Endothelial cell of umbilical vein (primary cell): Measurements from ENCODE around the gene WNT8B. TPM values are rescaled to one million over a fixed set of nuclear protein-coding genes. Genes with fewer than 3 reads are reported as not detected.

Experiments
- BruUV-seq: library from RNA; stranded (reverse); fragments of 400-500 nt; replicated peaks from 2 replicates; lab custom pipeline; 2021; lab: Mats Ljungman, UMichigan
- CTCF ChIA-PET: fragments of 300-600, 350-600 bp; sonication (Branson Sonifier 250); formaldehyde crosslinking; loops from one replicate; lab custom pipeline; 2021; ENCODE audit warnings: antibody characterized with exemption, inconsistent platforms; lab: Charles Lee
- POLR2A ChIA-PET: fragments of 300-600, 350-600 bp; sonication (Branson Sonifier 250); formaldehyde crosslinking; loops from one replicate; lab custom pipeline; 2021; ENCODE audit warnings: antibody characterized with exemption, inconsistent platforms; lab: Charles Lee
- DNase-seq: peaks from one replicate; pipeline ENCODE4 v3.0.0-alpha.2; 2011; ENCODE audit warnings: low read depth, low spot score
- FAIRE-seq: peaks from 2 replicates; lab custom pipeline; 2011; peaks lifted over from hg19 to GRCh38; lab: Jason Lieb, UNC
- H2AFZ ChIP-seq: 2 replicates; pipeline ENCODE4 v1.6.0; 2012; ENCODE audit warnings: low read depth, low read length, control low read depth, inconsistent platforms
- H3K27ac ChIP-seq: 2 replicates; pipeline ENCODE4 v1.5.1; 2011; ENCODE audit warnings: low read depth, mild to moderate bottlenecking, control low read depth, low read length, moderate library complexity; ENCODE audit not compliant: insufficient read depth
- H3K27me3 ChIP-seq, 2 experiments: 2 replicates each; pipeline versions ENCODE4 v1.6.0 to v1.6.1; 2011; ENCODE audit warnings: low read length in 2 of 2, mixed read lengths in 1 of 2; ENCODE audit not compliant: control insufficient read depth in 2 of 2, insufficient read depth in 2 of 2
- H3K36me3 ChIP-seq, 2 experiments: 2 replicates in 1 of 2; 3 replicates in 1 of 2; pipeline ENCODE4 v1.5.1; 2011; ENCODE audit warnings: low read length in 2 of 2, mild to moderate bottlenecking in 1 of 2, moderate library complexity in 1 of 2; ENCODE audit not compliant: control insufficient read depth in 2 of 2, insufficient read depth in 2 of 2; ENCODE audit errors: extremely low read depth in 1 of 2
- H3K4me1 ChIP-seq: 3 replicates; pipeline ENCODE4 v1.5.1; 2011; ENCODE audit warnings: mild to moderate bottlenecking, low read length; ENCODE audit not compliant: control insufficient read depth, insufficient read depth; ENCODE audit errors: extremely low read depth
- H3K4me2 ChIP-seq: 2 replicates; pipeline ENCODE4 v1.6.1; 2011; ENCODE audit warnings: low read length, control low read depth, mixed read lengths; ENCODE audit not compliant: insufficient read depth
- H3K4me3 ChIP-seq, 3 experiments: fragments of 200-600 bp in 1 of 3; sonication (generic), shearing (Covaris generic) in 1 of 3; replicated peaks in 1 of 3; 2 replicates each; pipeline ENCODE4 v1.5.1; 2011 to 2016; ENCODE audit warnings: control low read depth in 3 of 3, low read length in 3 of 3, mild to moderate bottlenecking in 2 of 3, inconsistent platforms in 1 of 3, low read depth in 1 of 3, moderate library complexity in 1 of 3; ENCODE audit not compliant: insufficient read depth in 1 of 3
- H3K79me2 ChIP-seq: 2 replicates; pipeline ENCODE4 v1.6.0; 2012; ENCODE audit warnings: low read length, inconsistent platforms; ENCODE audit not compliant: control insufficient read depth, insufficient read depth
- H3K9ac ChIP-seq: replicated peaks from 2 replicates; pipeline ENCODE3; 2011; ENCODE audit warnings: low read length, control low read depth; ENCODE audit not compliant: insufficient read depth; ENCODE audit errors: extremely low read depth
- H3K9me1 ChIP-seq: replicated peaks from 3 replicates; pipeline ENCODE4 v1.6.0; 2011; ENCODE audit warnings: mild to moderate bottlenecking, low read length; ENCODE audit not compliant: control insufficient read depth, insufficient read depth; ENCODE audit errors: extremely low read depth
- H3K9me3 ChIP-seq: replicated peaks from 2 replicates; pipeline ENCODE4 v1.5.1; 2012; ENCODE audit warnings: low read length, inconsistent platforms; ENCODE audit not compliant: control insufficient read depth, insufficient read depth
- H4K20me1 ChIP-seq: replicated peaks from 2 replicates; pipeline ENCODE3; 2011; ENCODE audit warnings: mild to moderate bottlenecking, low read length; ENCODE audit not compliant: control insufficient read depth, insufficient read depth; ENCODE audit errors: extremely low read depth
- EZH2 ChIP-seq: IDR thresholded peaks from 2 replicates; pipeline ENCODE4 v1.6.1; 2012; ENCODE audit warnings: borderline replicate concordance, low read depth, mild to moderate bottlenecking, moderate library complexity, low read length, inconsistent platforms; ENCODE audit not compliant: severe bottlenecking
- FOS ChIP-seq: IDR thresholded peaks from 2 replicates; pipeline ENCODE4 v1.6.1; 2011; ENCODE audit warnings: mild to moderate bottlenecking, low read length, moderate library complexity, borderline replicate concordance; ENCODE audit not compliant: insufficient read depth
- GATA2 ChIP-seq: IDR thresholded peaks from 2 replicates; pipeline ENCODE4 v1.7.0; 2011; ENCODE audit warnings: low read depth, mild to moderate bottlenecking, moderate library complexity, mixed read lengths, low read length; ENCODE audit not compliant: insufficient read length, insufficient read depth
- JUN ChIP-seq: IDR thresholded peaks from 2 replicates; pipeline ENCODE4 v1.6.1; 2011; ENCODE audit warnings: borderline replicate concordance, low read depth; ENCODE audit not compliant: insufficient read length, insufficient read depth
- MYC ChIP-seq: IDR thresholded peaks from one replicate; pipeline ENCODE4 v1.6.1; 2011; ENCODE audit warnings: mild to moderate bottlenecking, low read depth, low read length
- POLR2A ChIP-seq: IDR thresholded peaks from 2 replicates; pipeline ENCODE4 v1.6.1; 2012; ENCODE audit warnings: low read depth, mild to moderate bottlenecking, control low read depth, low read length
- POLR2AphosphoS5 ChIP-seq: IDR thresholded peaks from 2 replicates; pipeline ENCODE4 v1.6.1; 2012; ENCODE audit warnings: low read depth, mild to moderate bottlenecking, control low read depth, low read length, moderate library complexity; ENCODE audit not compliant: insufficient read depth
- dilution Hi-C: fragments of 300-500 bp; cut with MboI; formaldehyde crosslinking; loops from one replicate; pipeline ENCODE4 v1.15.0; 2019; ENCODE audit warnings: low sequenced_read_pairs; ENCODE audit not compliant: extremely low pct_ligation_motif_present
- intact Hi-C: fragments of 100-400 bp; cut with micrococcal nuclease; formaldehyde crosslinking; loops from one replicate; pipeline ENCODE4 v1.10.0; 2022
- polyA plus RNA-seq, 4 experiments: library from polyadenylated mRNA; depleted of rRNA in 3 of 4; stranded (reverse) in 3 of 4; unstranded in 1 of 4; fragments of >200 nt; gene quantifications; 2 replicates each; pipeline versions ENCODE4 v1.2.1 to v1.2.3, GENCODE V29; 2011 to 2012; ENCODE audit warnings: missing spikeins in 1 of 4
- total RNA-seq: library from RNA; stranded (reverse); gene quantifications from 2 replicates; pipeline ENCODE4 v1.2.3, GENCODE V29; 2021
- TF ChIP-seq, protein P1 (sequence below): IDR thresholded peaks from 2 replicates; pipeline ENCODE4 v1.6.1; 2011; ENCODE audit not compliant: insufficient read depth, insufficient read length
- TF ChIP-seq, protein P2 (sequence below), 2 donors: IDR thresholded peaks; 1 replicate in 1 of 2; 2 replicates in 1 of 2; pipeline ENCODE4 v1.5.1; 2011; ENCODE audit warnings: low read length in 2 of 2, mild to moderate bottlenecking in 2 of 2, moderate library complexity in 2 of 2, control low read depth in 1 of 2, inconsistent platforms in 1 of 2, low read depth in 1 of 2; ENCODE audit not compliant: insufficient read depth in 1 of 2; ENCODE audit errors: extremely low read depth in 1 of 2

Gene WNT8B
- total and polyA plus RNA-seq, 2 donors (not counting 3 experiments of a cell fraction or from before 2014, with no cell fraction given) = not detected

DNA sequence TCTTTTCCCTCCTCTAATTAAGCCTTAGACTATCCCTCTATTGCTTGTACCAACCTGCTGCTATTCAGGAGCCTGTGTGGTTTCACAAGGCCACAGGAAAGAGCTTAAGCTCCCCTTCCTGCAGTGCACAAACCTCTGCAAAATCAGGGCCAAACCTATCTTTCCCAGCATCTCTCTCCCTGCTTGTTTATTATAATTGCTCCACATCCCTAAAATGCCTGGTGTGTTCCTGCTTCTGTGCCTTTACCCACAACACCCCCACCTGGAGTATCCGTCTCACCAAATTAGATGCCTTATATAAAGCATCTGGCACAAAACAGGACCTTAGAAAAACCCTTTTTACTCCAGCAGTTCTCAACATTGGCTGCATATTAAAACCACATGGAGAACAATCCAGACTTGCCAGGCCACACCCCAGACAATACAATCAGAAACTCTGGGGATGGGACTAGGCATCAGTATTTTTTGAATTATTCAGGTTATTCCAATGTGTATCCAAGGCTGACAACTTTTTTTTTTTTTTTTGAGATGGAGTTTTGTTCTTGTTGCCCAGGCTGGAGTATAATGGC lies 40.2 kb downstream of the WNT8B start:
- TF ChIP-seq GATA2 (no peak), JUN (no peak), EZH2 (no peak), MYC (no peak), POLR2AphosphoS5 (no peak), POLR2A (no peak), FOS (no peak)
- TF ChIP-seq, protein P1, sequence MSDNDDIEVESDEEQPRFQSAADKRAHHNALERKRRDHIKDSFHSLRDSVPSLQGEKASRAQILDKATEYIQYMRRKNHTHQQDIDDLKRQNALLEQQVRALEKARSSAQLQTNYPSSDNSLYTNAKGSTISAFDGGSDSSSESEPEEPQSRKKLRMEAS = no peak
- TF ChIP-seq, protein P2, sequence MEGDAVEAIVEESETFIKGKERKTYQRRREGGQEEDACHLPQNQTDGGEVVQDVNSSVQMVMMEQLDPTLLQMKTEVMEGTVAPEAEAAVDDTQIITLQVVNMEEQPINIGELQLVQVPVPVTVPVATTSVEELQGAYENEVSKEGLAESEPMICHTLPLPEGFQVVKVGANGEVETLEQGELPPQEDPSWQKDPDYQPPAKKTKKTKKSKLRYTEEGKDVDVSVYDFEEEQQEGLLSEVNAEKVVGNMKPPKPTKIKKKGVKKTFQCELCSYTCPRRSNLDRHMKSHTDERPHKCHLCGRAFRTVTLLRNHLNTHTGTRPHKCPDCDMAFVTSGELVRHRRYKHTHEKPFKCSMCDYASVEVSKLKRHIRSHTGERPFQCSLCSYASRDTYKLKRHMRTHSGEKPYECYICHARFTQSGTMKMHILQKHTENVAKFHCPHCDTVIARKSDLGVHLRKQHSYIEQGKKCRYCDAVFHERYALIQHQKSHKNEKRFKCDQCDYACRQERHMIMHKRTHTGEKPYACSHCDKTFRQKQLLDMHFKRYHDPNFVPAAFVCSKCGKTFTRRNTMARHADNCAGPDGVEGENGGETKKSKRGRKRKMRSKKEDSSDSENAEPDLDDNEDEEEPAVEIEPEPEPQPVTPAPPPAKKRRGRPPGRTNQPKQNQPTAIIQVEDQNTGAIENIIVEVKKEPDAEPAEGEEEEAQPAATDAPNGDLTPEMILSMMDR (IDR thresholded peaks at IDR 0.05; ENCODE audit: extremely low read depth in 1 of 2, insufficient read depth in 1 of 2, low read depth in 1 of 2, low read length in 2 of 2) = no peak
- Histone ChIP-seq H3K4me1 (no peaks in the 10 kb centered on the region), H3K79me2 (no peaks in the 10 kb centered on the region), H3K27me3 (no peaks in the 10 kb centered on the region), H3K27ac (no peak overlapping the region), H3K9me1 (no peaks in the 10 kb centered on the region), H2AFZ (no peak overlapping the region), H3K9me3 (no peaks in the 10 kb centered on the region), H3K4me3 (no peak overlapping the region), H3K4me2 (no peak overlapping the region), H3K9ac (no peak overlapping the region), H3K36me3 (peaks cover 0 to 5% of the 10 kb centered on the region in 2 experiments), H4K20me1 (no peaks in the 10 kb centered on the region)
- dilution Hi-C loops (no loop called here), intact Hi-C loops (no loop called here)
- BruUV-seq = no TSS peak
- POLR2A ChIA-PET = no interaction called here
- FAIRE-seq (peak; percentile 46), DNase-seq (no peak)
- CTCF ChIA-PET = interaction anchor here (1.0 to 1.3 kb wide), 2 partner anchors 10 to 21 kb away, joined by 3 to 4 read pairs; no protein-coding TSS in a partner anchor
